NCI-H1417 treated with DMSO at 0.1 percent for 48 hours (cell line): ENCODE data around the gene MAL.

Experiments used
- DNase-seq: peaks from one replicate; lab custom pipeline; 2025; lab: John Stamatoyannopoulos, UW

MAL gene

GRCh38 chr2:95025406-95026319, at the start of gene MAL:
Gene MAL (plus strand): TSS chr2:95025708. CDS start chr2:95025793, 85 bp downstream.
- DNase-seq, result no peak

DNA sequence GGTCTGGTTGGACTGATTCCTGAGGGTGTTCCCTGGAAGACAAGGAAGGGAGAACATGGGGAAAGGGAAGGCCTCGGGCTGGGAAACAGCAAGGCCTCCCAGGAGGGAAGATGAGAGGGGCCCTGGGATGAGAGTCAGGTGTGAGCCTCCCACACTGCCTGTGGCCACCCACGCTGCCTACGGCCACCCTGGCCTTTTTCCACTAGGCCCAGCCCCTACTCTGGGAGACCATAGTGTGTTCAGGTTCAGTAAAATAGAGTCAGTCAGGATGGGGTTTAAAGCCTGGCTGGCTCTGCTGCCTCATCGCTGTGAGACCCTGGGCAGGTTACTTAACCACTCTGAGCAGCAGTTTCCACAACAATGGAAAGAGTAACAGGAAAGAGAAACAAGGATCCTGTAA, 47.7 kb upstream of the MAL start:
- DNase-seq, result no peak

DNA sequence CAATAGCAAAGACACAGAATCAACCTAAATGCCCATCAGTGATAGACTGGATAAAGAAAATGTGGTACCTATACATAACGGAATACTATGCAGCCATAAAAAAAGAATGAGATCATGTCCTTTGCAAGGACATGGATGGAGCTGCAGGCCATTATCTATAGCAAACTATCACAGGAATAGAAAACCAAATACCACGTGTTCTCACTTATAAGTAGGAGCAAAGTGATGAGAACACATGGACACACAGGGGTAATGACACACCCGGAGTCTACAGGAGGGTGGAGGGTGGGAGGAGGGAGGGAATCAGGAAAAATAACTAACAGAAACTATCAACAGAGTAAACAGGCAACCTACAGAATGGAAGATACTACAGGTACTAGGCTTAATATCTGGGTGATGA, 46.6 kb upstream of the MAL start:
- DNase-seq, result no peak

DNA sequence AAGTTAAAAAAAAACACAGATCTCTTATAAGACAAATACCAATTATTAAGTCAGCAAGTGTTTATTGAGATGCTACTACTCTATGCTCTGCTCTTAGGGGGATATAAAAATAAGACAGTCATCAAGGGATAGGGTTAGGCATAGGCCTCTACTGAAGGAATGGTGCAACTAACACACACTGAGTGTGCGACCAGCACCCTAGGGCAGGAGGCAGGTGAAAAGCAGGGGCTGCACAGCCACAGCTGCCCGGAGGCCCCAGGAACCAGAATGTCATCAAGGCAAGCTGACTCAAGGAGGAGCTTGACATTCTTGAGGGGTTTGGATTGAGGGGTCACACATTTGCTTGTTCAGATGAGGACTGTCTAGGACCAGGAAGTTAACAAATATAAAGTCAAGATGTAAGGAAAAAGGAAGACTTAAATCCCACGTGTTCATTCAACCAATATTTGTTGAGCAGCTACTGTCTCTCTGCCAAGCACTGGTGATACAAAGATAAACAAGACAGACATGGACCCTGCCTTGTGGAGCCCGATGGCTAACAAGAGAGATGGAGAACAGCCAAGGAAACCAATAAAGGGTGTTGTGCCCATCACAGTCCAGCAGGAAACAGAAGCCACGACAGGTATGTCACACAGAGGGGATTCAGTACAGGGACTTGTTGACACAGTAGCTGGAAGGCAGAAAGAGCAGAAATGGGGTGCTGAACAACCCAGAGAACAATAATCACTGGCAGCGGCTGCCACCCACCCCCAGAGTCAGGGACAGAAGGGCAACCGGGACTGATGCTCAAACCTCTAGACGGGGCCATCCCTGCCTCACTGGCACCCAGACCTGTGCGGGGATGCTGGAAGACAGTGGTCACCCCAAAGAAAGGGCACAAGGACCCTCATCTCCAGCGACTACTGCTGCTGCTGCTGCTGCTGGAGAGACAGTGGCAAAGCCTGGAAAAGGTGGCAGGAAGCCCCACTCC, 45.8 kb upstream of the MAL start:
- no peak for DNase-seq

- DNase-seq, result no peak
These were observed 45.1 kb upstream of the MAL start for GRCh38 chr2:94980406-94980805.

- DNase-seq, result no peak
These were observed 43.4 kb upstream of the MAL start for GRCh38 chr2:94982156-94982555.

GRCh38 chr2:94982675-94983074, 42.8 kb upstream of the MAL start:
- DNase-seq, result no peak

- DNase-seq, result no peak
These were observed 40.4 kb upstream of the MAL start for GRCh38 chr2:94984964-94985575.

- no peak for DNase-seq
These were observed 39.9 kb upstream of the MAL start for GRCh38 chr2:94985636-94986035.

GRCh38 chr2:94986392-94986963, 39.0 kb upstream of the MAL start:
- no peak for DNase-seq

GRCh38 chr2:94987074-94988020, 38.2 kb upstream of the MAL start:
- no peak for DNase-seq

GRCh38 chr2:94990956-94991355, 34.6 kb upstream of the MAL start:
- no peak for DNase-seq

- DNase-seq, result no peak
These were observed 33.1 kb upstream of the MAL start for GRCh38 chr2:94992360-94992759.

- DNase-seq, result no peak
These were observed 32.1 kb upstream of the MAL start for GRCh38 chr2:94993176-94994062.

DNA sequence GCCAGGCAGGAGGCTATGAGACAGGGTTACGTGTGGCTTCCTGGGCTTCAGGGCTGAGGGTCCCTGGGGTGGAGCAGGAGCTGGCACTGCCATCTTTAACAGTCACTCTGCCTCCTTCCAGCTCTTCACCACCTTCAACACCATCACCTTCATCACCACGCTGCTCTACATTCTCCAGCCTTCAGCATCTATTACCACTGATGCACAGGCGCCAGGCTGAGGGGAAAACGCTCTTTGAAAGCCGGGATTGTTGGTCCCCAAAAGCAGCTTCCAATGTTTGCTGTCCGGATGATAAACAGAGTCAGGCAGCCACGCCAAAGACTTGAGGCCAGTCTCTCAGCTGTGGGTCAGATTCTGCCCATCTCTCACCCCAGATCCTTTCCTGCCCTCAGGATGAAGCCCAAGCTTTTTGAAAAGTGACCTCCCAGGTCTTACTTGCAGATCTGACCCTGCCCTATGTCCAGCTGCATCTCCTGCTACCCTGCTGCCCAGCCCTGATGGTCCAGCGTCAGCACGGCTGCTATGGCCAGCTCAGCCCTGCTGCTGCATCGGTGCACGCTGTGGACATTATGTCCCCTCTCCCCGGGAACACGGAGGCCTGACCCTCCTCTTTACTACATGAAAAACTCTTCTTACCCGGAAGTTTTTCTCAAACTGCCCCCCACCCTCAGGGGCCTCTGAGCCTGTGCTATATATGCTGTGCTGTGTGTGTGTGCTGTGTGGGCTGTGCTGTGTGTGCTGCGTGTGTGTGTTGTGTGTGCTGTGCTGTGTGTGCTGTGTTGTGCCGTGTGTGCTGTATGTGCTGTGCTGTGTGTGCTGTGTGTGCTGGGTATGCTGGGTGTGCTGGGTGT, 31.2 kb upstream of the MAL start:
- DNase-seq, result no peak

DNA sequence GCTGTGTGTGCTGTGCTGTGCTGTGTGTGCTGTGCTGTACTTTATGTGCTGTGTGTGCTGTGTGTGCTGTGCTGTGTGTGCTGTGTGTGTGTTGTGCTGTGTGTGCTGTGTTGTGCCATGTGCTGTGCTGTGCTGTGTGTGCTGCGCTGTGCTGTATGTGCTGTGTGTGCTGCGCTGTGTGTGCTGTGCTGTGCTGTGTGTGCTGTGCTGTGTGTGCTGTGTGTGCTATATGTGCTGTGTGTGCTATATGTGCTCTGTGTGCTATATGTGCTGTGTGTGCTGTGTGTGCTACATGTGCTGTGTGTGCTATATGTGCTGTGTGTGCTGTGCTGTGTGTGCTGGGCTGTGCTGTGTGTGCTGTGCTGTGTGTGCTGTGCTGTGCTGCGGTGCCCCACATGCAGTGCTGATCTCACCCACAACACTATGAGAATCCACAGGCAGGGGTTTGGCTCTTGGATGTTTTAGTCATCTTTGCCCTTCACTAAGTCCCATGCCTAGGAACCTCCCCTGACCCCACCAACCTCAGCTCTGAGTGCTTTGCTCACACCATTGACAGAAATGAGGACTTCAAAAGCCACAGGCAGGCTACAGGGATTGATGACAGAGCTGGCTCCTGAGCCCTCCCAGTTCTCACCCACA, 30.5 kb upstream of the MAL start:
- no peak for DNase-seq

GRCh38 chr2:94995553-94996304, 29.8 kb upstream of the MAL start:
- DNase-seq, result no peak
